Measurements from ENCODE around the gene SMPD1.

SMPD1 gene

DNA sequence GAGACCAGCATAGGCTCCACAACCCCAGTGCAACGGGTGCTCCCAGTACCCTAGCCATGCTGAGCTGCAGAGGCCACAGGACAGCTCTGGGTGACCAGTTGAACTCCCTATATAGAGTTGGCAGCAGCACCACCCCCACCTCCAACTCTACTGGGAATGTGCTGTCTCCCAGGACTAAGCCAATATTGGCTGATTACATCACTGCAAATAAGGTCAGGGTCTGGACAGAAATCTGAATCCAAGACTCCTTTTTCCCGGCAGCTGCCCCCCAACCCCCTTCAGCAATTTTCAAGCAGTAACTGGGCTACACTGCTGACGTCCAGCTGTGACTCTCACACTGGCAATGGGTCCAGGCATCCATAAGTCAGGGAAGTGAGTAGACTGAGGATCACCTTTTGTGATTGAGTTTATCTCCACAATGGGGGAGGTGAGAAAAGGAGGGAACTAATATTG, 50.7 kb downstream of the SMPD1 start, which contains the start of gene HPX:
Gene HPX, minus strand, starts transcription at position 82 of the 453 bp plus-strand sequence. Its CDS starts 24 bp downstream, at position 58.
- Histone ChIP-seq H4K20me1 (ENCODE audit: low read depth, low read length) (no peaks in the 10 kb centered on the region), H3K27me3 (ENCODE audit: low read length) (no peaks in the 10 kb centered on the region), H3F3A (ENCODE audit: insufficient read depth) (no peaks in the 10 kb centered on the region), H3K9ac (ENCODE audit: low read length) (no peak within 1 kb of the TSS), H3K9me2 (replicated peaks; ENCODE audit: insufficient read depth, low read length) (no peaks in the 10 kb centered on the region), H3K9me3 (ENCODE audit: insufficient read depth, low read length) (no peaks in the 10 kb centered on the region), H2AFZ (ENCODE audit: low read depth, low read length, severe bottlenecking) (no peak within 1 kb of the TSS), H3K27ac (ENCODE audit: low read depth, low read length) (no peak within 1 kb of the TSS), H3K79me2 (ENCODE audit: insufficient read depth, low read length) (no peaks in the 10 kb centered on the region), H3K36me3 (ENCODE audit: low read length) (no peaks in the 10 kb centered on the region), H3K4me3 (ENCODE audit: insufficient read depth, low read length, poor library complexity, severe bottlenecking) (no peak within 1 kb of the TSS), H3K4me2 (ENCODE audit: low read depth, low read length, poor library complexity, severe bottlenecking) (no peak within 1 kb of the TSS)
- TF ChIP-seq EZH2phosphoT487 (conservative IDR thresholded peaks at IDR 0.05; ENCODE audit: low read length): no peak
- TF ChIP-seq, protein P1, sequence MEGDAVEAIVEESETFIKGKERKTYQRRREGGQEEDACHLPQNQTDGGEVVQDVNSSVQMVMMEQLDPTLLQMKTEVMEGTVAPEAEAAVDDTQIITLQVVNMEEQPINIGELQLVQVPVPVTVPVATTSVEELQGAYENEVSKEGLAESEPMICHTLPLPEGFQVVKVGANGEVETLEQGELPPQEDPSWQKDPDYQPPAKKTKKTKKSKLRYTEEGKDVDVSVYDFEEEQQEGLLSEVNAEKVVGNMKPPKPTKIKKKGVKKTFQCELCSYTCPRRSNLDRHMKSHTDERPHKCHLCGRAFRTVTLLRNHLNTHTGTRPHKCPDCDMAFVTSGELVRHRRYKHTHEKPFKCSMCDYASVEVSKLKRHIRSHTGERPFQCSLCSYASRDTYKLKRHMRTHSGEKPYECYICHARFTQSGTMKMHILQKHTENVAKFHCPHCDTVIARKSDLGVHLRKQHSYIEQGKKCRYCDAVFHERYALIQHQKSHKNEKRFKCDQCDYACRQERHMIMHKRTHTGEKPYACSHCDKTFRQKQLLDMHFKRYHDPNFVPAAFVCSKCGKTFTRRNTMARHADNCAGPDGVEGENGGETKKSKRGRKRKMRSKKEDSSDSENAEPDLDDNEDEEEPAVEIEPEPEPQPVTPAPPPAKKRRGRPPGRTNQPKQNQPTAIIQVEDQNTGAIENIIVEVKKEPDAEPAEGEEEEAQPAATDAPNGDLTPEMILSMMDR (IDR thresholded peaks at IDR 0.05; ENCODE audit: insufficient read depth, low read length, poor library complexity, severe bottlenecking): no peak

DNA sequence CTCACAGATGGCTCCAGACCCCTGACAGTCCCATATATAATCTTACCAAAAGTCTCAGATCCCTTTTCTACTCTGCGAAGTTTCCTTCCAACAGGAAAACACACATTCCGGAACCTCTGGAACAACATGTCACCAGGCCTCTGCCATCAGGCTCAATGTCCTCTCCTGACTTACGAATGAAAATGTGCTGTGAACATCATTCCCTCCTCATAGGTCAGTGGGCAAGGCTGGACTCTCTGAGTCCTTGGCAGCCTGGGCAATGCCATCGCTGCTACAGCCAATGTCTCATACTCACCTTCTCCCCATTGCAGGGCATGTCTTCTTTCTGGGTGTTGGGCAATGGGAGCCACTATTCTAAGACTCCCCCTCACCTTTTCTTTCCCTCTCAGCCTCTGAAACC, 52.2 kb downstream of the SMPD1 start:
- Histone ChIP-seq H3K4me3 (ENCODE audit: insufficient read depth, low read length, poor library complexity, severe bottlenecking) (no peak overlapping the region), H3F3A (ENCODE audit: insufficient read depth) (no peaks in the 10 kb centered on the region), H3K36me3 (ENCODE audit: low read length) (no peaks in the 10 kb centered on the region), H3K9me3 (ENCODE audit: insufficient read depth, low read length) (no peaks in the 10 kb centered on the region), H3K9ac (ENCODE audit: low read length) (no peak overlapping the region), H3K27ac (ENCODE audit: low read depth, low read length) (no peak overlapping the region), H3K27me3 (ENCODE audit: low read length) (no peaks in the 10 kb centered on the region), H3K9me2 (replicated peaks; ENCODE audit: insufficient read depth, low read length) (no peaks in the 10 kb centered on the region), H3K4me2 (ENCODE audit: low read depth, low read length, poor library complexity, severe bottlenecking) (no peak overlapping the region), H3K79me2 (ENCODE audit: insufficient read depth, low read length) (no peaks in the 10 kb centered on the region), H2AFZ (ENCODE audit: low read depth, low read length, severe bottlenecking) (no peak overlapping the region), H4K20me1 (ENCODE audit: low read depth, low read length) (no peaks in the 10 kb centered on the region)
- TF ChIP-seq, protein P1 (IDR thresholded peaks at IDR 0.05; ENCODE audit: insufficient read depth, low read length, poor library complexity, severe bottlenecking): no peak
- no peak for TF ChIP-seq EZH2phosphoT487 (conservative IDR thresholded peaks at IDR 0.05; ENCODE audit: low read length)

DNA sequence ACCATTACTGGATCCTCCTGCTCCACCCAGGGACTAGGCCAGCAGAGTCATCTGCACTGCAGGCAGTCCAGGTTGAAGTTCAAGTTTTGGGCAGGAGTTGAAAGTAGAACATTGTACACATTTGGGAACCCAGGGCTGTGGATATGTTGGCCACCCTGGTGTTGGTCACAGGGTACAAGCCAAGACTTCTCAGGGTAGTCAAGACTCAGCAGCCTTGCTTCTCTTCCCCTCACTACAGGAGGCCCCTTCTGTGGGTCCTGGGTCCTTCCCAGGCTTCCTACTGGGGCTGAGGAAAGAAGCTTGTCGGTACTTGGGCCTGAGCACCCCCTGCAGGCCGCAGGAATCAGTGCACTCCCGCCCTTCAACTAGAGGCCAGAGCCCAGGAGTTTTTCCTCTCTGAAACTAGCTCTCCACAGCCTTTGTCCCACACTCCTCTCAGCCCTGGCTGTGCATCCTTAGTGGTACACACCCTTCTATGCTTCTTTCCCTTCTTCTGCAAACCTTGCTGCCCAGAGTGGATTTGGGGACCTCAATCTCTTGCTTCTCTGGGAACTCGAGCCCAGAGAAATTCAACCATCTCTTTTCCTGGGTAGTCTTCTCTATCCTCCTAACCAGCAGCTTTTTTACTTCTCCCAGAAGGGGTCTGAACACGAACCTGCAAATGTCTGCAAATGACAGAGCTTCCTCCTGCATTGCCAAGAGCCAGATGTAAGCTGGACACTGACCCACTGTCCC, 53.2 kb downstream of the SMPD1 start:
- no peaks in the 10 kb centered on the region for H3K9me2 ChIP-seq (replicated peaks; ENCODE audit: insufficient read depth, low read length)
- H3K27ac ChIP-seq (ENCODE audit: low read depth, low read length): no peak overlapping the region
- H3K79me2 ChIP-seq (ENCODE audit: insufficient read depth, low read length): no peaks in the 10 kb centered on the region
- no peak overlapping the region for H3K4me2 ChIP-seq (ENCODE audit: low read depth, low read length, poor library complexity, severe bottlenecking)
- no peak overlapping the region for H3K4me3 ChIP-seq (ENCODE audit: insufficient read depth, low read length, poor library complexity, severe bottlenecking)
- H2AFZ ChIP-seq (ENCODE audit: low read depth, low read length, severe bottlenecking): no peak overlapping the region
- no peaks in the 10 kb centered on the region for H3F3A ChIP-seq (ENCODE audit: insufficient read depth)
- no peaks in the 10 kb centered on the region for H4K20me1 ChIP-seq (ENCODE audit: low read depth, low read length)
- H3K9me3 ChIP-seq (ENCODE audit: insufficient read depth, low read length): no peaks in the 10 kb centered on the region
- H3K27me3 ChIP-seq (ENCODE audit: low read length): no peaks in the 10 kb centered on the region
- H3K9ac ChIP-seq (ENCODE audit: low read length): no peak overlapping the region
- no peak for TF ChIP-seq EZH2phosphoT487 (conservative IDR thresholded peaks at IDR 0.05; ENCODE audit: low read length)
- TF ChIP-seq, protein P1 (IDR thresholded peaks at IDR 0.05; ENCODE audit: insufficient read depth, low read length, poor library complexity, severe bottlenecking): peak; percentile 97
- no peaks in the 10 kb centered on the region for H3K36me3 ChIP-seq (ENCODE audit: low read length)

Data from SU-DHL-6 (cell line).